ENCODE data around the gene VTI1A.

- TF ChIP-seq, protein P1, sequence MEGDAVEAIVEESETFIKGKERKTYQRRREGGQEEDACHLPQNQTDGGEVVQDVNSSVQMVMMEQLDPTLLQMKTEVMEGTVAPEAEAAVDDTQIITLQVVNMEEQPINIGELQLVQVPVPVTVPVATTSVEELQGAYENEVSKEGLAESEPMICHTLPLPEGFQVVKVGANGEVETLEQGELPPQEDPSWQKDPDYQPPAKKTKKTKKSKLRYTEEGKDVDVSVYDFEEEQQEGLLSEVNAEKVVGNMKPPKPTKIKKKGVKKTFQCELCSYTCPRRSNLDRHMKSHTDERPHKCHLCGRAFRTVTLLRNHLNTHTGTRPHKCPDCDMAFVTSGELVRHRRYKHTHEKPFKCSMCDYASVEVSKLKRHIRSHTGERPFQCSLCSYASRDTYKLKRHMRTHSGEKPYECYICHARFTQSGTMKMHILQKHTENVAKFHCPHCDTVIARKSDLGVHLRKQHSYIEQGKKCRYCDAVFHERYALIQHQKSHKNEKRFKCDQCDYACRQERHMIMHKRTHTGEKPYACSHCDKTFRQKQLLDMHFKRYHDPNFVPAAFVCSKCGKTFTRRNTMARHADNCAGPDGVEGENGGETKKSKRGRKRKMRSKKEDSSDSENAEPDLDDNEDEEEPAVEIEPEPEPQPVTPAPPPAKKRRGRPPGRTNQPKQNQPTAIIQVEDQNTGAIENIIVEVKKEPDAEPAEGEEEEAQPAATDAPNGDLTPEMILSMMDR (conservative IDR thresholded peaks at IDR 0.05): no peak
- no peak for TF ChIP-seq EZH2 (IDR thresholded peaks at IDR 0.05; ENCODE audit: low read depth)
Observed at GRCh38 chr10:112515126-112515525, 68.1 kb downstream of the VTI1A start.
